HG02642 (cell line): ENCODE measurements around the gene CD7.
"Not testable (repeated sequence)": the region's sequence is repeated elsewhere in the genome, so short reads cannot be mapped to it uniquely, and the experiment has no call there.

Experiments
- ATAC-seq: cut with Tn5 transposase; IDR thresholded peaks from one replicate; pipeline ENCODE4 v1.9.1; 2021; ENCODE audit warnings: mild to moderate bottlenecking; ENCODE audit not compliant: unreplicated experiment, poor library complexity

CD7 gene

GRCh38 chr17:82347994-82348393, 30.6 kb upstream of the CD7 start:
- not testable (repeated sequence) for ATAC-seq

DNA sequence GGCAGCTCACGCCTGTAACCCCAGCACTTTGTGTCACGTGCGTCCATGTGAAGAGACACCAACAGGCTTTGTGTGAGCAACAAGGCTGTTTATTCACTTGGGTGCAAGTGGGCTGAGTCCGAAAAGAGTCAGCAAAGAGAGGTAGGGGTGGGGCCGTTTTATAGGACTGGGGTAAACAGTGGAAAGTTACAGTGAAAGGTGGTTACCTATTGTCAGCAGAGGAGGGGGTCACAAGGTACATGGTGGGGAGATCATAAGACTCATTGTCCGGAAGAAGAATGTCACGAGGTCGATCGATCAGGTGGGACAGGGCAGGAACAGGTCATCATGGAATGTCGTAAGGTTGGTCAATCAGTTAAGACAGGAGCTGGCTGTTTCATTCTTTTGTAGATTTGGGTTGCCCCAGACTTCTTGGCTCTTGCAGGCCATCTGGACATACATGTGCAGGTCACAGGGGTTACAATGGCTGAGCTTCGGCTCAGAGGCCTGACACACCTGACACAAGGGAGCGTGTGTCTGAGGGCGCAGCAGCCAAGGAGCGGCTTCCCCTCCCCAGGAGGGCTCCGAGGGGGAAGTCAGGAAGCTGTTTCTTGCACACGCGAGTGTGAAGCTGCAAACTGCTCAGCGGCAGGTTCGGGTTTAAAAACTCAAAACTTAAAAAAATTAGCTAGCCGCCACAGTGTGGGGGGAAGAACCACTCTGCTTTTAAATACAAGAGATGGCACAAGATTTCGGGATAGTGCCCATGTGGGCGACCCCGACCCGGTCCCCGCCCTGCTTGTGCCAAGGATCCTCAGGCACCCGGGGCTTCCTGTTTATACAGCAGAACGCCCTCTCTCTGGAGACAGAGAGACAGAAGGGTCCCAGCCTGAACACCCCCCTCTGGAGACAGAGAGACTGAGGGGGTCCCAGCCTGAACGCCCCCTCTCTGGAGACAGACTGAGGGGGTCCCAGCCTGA, 29.2 kb upstream of the CD7 start:
- ATAC-seq, result no peak

DNA sequence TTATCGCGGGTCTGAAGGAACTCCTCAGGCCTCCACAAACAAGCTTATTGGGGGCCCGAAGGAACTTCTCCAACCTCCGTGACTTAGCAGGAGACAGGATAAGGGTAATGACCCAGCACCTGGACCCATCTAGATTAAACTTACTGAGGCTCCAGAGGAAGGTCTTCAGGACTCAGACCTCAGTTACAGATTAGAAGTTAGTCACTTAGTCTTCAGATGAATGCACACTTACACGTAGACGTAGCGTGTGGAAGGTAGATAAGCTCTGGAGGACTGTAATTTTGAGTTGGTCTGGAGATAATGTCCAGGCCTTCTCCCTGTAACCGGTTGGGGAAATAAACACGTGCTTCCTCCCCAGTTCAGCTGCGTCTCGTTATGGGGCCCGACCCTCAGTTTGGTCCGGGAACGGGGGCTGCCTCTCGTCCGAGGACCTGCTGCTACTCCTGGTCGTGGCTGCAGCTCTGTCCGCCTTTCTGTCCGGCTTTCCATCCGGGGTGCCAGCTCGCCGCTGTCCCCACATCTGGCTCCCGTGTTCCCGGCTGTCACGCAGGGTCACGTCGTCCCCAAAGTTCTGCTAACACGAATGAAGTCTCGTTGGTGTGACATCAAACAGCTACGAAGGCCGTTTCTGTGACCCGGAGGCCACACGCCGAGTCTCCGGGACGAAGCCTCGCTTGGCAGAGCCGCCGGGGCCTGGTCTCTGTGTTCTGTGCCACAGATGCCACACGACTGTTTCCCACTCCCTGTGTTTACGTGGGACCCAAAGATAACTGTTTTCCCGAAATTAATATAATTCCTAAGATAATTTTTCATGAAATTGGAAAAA, 28.0 kb upstream of the CD7 start:
- no peak for ATAC-seq

- ATAC-seq, result no peak
These were observed 26.9 kb upstream of the CD7 start for GRCh38 chr17:82344175-82344907.

DNA sequence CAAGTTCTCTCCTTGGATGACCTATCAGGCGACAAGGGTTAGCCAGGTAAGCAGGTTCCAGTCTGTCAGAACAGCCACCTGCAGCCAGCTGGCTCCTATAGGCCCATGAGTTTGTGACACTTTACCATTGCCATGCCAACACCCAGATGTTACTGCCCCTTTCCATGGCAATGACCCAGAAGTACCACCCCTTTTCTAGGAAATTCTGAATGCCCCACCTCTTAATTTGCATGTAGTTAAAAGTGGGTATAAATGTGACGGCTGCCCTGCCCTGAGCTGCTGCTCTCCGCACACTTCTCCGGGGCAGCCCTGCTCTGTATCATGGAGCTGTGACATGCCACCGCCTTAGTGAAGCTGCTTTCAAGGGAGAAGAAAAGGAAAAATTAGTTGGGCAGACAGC, 26.2 kb upstream of the CD7 start:
- ATAC-seq, result no peak

GRCh38 chr17:82342361-82343079, 25.1 kb upstream of the CD7 start:
- no peak for ATAC-seq

GRCh38 chr17:82339634-82340580, 22.5 kb upstream of the CD7 start:
- ATAC-seq, result no peak

DNA sequence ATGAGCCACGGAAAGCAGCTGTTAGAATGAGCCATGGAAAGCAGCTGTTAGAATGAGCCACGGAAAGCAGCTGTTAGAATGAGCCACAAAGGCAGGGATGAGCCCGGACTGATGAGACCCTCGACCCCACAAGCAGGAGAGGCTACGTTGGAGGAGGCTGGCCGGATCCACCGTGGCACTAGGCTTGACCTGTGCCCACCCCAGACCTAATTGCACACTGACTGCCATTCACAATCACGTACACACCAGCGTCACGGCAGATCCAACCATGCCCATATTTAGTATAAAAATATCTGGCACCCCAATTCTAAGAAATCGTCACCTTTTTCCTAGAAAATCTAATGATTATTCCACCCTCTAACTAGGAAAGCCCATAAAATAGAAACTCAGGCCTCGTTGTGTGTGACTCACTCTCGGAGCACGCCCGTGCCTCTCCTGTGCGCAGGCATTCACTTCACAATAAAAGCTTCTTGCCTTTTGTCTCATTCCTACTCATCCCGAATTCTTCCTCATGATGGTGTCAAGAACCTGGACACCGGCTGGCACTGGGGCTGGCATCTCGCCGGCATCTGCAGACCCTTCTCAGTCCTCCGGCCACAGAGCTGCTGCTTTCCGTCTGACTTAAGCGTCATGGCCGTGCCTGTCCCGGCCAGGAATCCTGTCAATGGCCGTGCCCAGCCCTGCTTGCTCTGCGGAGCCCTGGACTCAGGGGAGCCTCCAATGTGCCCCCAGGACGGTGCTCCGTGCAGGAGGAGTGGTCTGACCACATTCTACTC, 21.6 kb upstream of the CD7 start:
- no peak for ATAC-seq

DNA sequence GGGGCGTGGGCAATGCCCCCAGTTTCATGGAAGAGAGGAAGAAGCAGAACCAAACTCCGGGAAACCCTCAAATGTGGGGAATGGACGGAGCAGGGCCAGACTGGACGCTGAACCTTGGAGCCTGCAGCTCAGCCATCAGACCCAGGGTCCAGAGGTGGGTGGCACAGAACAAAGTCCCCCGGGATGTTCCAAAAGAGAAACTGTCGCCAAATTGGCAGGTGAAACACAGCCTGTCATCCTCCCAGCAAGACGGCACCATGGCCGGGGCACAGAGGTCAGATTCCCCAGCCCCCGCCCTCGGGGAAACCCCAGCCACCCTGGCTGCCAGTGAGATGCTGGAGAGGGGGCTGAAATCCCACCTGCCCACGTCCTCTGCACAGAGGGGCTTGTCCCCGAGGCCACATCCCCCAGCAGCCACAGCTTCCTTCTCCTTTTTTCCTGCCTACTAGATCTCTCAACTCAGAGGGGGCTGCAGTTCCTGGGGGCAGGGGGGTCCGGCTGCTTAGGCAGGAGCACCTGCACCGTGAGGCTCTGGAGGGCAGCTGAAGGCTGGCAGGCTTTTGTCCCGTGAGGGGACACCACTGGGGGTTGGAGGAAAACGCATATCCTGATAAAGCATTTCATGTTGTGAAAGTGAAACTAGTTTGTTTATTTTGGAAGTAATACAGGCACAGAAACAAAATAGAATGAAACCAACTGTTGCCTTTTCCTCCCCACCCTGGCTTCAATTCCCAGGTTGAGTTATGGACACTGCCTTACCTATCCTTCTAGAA, 17.4 kb upstream of the CD7 start:
- no peak for ATAC-seq

GRCh38 chr17:82334204-82334621, 16.8 kb upstream of the CD7 start:
- ATAC-seq, result no peak

GRCh38 chr17:82333279-82334171, 16.1 kb upstream of the CD7 start, which contains the start of gene SECTM1:
Gene SECTM1, minus strand, starts transcription at chr17:82333766. Its CDS starts 6,526 bp downstream, at chr17:82327240.
- no peak for ATAC-seq

DNA sequence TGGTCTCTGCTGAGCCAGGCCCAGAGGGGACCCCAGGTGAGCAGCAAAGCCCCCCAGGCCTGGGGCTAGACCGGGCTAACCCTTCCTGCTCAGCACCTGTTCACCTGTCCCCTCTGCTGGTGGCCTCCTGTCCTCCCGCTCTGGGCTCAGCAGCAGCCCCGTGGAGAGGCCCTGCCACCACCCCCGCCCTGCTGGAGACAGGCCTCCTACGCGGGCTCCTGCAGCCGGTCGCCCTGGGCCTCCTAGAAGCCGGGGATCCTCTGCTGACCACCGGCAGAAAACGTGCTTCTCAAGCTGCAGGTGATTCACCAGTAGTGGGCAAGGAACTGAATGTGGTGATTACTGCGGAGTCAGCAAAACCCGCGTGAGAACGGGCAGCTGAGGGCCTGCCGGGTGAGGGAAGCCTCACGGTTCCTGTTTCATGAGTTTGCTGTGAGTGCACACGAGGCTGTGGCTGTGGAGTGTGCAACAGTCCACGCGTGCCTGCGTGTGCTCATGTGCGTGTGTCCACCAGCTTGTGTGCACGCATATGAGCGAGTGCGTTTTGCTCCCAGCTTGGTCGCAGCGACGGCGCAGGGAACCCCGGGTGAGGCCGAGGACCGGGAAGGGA, 15.4 kb upstream of the CD7 start:
- no peak for ATAC-seq

DNA sequence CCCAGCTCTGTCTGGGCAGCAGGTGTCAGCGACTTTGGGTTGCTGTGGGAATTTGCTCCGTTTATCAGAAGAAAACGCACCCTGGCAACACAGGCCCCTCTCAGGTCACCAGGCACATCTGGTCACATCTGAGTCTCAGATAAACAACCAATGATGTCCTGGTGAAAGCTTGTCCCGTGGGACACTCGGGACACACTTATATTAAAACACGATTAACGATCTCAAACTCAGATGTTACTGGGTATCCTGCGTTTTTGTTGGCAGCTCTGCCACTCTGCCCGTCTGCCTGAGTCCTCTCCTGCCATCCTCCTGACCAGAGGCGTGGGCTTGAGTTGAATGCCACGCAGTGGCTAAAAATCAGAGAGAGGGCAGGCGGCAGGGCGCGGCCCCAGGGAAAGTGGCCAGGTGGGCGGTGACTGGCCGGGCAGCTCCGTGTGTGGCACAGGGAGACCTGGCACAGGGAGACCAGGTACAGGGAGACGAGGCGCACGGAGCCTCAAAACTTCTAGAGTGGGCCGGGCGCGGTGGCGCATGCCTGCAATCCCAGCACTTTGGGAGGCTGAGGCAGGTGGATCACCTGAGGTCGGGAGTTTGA, 14.0 kb upstream of the CD7 start:
- no peak for ATAC-seq

DNA sequence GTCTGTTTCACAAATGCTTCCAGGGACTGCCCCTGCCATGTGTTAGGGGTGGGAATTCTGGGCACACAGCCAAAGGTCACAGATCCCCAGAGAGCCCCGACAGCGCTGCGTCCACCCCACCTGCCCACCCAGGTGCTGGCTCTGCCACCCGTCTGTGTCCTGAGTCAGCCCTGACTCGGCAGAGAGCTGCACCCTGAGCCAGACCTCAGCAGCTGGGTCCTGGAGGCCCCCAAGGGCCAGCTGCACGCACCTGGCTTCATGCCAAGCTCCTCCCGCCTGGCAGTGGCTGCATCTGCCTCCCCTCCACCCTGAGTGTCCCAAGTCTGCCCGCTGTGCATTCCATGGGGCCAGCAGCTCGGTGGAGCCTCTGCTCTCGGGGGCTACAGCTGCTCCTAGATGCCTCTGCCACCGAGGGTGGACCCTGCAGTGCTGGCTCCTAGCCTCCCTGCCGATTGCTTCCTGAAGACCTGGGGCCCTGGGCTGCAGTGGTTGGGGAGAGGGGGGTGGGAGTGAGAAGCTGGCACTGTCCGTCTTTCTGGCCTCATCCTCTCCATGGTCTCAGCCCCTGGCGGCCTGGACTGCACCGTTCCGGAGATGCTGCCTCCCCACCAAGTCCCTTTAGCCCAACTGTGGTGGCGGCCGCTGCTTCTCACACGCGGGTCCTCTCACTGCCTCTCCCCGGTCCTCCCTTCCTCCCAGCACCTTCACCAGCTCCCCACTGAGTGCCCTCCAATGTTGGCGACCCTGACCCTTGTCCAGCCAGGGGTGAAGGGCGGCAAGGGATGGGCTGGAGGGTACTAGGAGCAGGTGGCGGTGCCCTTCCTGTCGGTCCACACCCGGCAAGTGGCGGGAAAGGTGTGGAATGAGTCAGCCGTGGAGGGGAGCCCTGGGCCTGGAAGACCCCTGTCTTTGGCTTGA, 13.2 kb upstream of the CD7 start:
- no peak for ATAC-seq
